MV-4-11 (cell line): ENCODE data around the gene TACO1.

Source experiments
- DNase-seq: peaks from one replicate; lab custom pipeline; 2025; lab: John Stamatoyannopoulos, UW

Gene TACO1

DNA sequence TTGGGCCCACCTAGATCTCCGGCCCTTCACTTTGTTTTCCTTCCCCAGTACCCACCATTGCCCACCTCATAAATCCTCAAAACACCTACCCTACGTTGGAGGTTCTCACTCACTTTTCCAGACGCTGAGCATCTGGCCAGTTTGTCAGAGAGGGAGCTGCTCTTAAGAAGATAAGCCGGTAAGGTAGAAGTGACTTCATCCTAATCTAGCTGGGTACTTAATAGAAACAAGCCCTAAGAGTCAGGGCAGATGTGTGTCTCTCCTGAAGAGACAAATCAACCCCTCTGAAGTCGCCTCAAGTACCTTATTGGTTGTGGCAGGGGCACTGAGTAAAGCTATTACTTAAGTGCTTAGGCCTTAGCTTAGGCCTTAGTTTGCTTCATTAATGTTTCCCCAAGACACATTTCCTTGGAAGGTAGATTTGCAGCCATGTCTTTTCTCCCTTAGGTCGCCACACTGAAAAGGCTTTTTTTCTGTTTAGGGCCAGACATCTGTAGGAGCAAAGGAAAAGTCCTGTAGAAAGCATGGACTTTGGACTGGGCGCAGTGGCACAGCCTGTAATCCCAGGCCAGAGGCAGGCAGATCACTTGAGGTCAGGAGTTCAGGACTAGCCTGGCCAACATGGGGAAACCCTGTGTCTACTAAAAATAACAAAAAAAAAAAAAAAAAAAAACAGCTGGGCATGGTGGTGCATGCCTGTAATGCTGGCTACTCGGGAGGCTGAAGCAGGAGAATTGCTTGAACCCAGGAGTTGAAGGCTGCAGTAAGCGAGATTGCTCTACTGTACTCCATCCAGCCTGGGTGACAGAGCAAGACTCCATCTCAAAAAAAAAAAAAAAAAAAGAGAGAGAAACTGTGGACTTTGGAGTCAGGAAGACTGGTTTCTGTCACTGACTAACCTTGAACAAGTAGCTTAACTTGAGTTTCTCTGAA is 1.0 kb downstream of the TACO1 start:
- DNase-seq = no peak

DNA sequence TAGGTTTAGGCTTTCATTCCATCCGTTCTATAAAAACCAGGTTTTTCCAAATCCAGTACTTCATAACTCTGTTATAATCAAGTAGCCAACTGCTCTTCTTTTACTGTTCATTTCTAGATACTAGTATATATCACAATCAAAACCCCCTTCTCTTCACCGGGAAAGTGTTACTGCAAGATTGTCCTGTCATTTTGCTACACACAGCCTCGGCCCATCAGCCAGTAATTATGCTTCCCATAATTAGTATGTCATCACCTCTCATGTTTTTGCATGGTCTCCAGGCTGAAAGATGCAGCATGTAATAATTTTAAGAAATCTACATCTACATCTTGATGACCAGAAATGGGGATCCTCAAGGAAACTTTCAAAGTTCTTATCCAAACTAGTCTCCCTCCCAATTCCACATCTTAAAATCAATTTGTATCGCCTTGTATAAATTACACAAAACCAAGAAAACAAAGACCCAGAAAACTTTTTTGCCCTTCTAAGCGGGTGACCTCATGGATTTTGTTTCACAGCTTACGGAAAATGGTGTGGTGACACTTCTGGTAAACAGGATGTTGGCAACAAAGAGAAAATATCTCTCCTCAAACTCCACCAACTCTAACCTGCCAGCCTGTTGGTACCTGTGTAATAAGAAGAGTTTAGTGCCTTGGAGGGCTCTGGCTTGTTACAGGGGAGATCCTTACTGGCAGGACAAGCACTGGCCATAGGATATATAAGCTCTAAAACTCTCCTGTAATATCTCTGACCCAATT is 9.3 kb downstream of the TACO1 start:
- no peak for DNase-seq

DNA sequence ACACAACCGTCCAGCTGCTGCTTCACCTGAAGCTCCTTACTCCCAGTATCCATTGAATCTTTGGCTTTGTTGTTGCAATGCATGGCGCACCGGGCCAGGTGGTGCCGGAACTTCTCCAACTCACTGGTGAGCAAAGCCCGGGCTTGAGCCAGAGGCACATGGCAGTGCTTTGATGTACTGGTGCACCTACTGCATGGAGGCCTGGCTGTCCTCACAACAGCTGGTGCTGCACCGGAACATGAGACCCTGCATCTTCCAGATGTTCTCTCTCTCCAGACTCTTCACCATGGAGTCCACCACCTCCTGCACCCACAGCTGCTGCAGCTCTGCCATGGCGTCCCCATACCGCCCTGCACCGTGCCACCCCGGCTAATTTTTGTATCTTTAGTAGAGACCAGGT is 10.2 kb downstream of the TACO1 start:
- DNase-seq = no peak

DNA sequence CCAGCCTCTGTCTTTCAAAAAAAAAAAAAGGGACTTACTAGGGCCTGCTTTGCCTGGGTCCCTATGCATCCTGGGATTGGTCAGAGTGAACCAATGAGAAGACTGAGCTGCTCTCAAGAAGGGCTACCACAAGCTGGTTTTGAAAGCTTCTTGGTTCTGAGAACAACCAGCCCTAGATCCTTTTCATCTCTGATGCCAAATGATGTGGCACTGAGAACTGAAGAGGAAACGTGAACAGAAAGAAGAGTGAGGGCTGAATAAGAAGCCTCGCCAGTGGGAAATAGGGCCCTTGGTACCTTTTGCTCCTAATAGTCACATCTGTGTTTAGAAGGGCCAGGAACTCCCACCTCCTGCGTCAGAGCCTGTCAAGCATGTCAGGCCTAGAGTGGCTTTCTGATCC is 10.7 kb downstream of the TACO1 start:
- peak; percentile 16 for DNase-seq

DNA sequence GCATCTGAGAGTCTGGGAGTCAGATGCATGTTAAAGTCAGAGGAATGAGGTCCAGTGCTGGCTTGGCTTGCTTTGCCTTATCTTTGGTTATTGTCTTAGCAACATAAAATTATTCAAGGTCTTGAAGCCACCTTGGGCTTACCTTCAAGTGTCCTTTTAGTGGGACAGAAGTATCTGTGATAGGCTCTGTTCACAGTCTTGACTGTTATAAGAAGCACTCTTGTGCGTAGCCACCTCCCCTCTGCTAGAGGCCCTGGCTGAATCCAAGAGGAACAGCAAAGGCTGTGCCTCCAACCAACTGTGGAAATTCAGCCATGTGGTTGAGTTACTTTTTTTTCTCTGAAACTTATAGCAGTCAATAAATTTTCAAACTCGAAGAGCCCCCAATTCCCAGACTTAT is 13.0 kb downstream of the TACO1 start:
- no peak for DNase-seq

DNA sequence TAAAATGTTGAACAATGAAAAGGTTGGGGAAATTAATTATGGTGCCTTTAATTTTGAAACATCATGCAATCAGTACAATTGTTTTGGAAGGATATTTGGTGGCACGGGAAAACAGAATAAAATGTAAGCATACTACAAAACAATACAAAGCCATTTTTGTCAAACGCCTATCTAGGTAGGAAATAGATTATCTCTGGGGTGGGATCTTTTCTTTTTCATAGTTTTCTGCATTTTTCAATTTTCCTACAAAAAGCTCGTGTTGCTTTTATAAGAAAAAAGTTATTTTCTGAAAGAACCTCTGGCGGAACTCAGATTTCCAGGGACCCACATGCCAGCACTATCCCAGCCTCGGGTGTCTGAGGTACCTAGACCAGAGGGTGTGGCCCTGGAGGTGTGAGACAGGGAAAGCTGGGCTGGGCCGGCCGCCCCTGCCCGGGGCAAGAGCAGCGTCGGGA is 20.6 kb downstream of the TACO1 start:
- no peak for DNase-seq

DNA sequence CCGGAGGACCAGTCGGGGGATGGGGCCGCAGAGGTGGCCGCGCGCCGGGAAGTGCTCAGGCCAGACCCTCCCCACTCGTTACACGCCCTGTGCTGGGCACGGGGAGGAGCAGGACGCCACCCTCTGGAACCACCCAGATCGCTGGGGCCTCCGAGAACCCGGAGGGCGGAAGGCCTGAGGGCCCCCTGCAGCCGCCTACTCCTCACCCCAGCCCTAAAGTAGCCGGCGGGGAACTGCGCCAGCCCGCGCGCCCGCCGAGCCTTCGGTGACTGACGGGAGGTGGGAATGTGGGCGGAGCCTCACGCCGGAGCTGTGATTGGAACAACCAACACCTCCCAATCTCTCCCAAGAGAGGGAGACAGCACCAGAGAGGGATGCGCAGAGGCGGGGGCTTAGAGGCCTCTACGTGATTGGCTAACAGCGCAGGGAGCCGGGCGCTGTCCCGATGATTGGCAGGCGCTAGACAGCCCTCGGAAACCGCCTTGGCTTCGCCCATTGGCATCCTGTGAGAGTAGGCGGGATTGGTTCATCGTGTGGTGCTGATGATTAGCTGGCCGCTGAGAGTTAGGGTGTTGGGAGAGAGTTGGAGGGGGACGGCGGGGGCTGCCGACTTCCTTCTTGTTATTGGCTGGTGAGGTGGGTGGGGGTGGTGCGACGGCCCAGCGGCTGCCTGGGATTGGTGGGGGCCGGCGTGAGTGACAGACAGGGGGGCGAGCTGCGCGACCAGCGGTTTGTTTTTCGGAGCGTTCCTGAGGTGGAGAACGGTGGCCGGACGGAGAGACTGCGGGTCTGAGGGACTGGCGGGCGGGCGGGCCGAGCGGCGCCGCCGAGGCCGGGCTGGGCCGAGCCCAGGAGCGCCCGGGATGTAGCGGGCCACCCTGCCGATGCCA is 21.2 kb downstream of the TACO1 start, which contains the start of gene MAP3K3:
Gene MAP3K3 (plus strand): TSS at position 734 of the 890 bp plus-strand sequence. CDS start 343 bp downstream, outside the sequence.
- peak; percentile 100 for DNase-seq

DNA sequence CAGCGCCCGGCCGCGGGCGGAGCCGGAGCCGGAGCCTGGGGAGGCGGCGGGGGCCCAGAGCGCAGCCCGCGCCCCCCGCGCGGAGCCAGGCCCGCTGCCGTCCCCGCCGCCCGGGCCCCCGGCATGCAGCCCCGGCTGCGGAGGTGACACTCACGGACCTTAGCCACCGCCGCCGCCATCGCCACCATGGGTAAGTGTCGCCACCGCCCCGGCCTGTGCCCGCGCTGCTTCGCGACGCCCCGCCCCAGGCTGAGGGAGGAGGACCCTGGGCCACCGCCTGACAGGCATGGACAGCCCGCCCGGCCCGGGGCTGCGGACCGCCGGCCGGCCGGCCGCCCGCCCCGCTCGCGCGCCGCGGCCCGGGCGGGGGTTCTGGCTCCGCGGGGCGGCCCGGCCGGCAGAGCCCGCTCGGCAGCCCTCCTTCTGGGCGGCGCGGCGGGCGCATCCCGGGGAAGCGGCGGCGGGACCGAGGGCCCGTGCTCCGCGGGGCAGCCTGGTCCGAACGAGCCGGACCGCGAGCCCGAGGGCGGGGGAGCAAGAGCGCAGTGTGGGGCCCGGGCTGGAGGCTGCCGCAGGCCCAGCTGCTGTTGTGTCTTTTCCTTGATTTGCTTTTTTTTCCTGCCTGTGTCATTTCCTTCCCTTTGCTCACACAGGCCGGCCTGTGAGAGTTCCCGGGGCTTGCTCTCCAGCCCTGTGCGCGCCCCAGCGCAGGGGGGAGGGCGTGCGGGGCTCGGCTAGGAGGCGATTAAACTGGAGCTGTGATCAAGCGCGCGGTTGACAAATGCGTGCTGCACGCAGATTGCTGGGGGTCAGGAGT is 22.1 kb downstream of the TACO1 start:
- DNase-seq = peak; percentile 45

DNA sequence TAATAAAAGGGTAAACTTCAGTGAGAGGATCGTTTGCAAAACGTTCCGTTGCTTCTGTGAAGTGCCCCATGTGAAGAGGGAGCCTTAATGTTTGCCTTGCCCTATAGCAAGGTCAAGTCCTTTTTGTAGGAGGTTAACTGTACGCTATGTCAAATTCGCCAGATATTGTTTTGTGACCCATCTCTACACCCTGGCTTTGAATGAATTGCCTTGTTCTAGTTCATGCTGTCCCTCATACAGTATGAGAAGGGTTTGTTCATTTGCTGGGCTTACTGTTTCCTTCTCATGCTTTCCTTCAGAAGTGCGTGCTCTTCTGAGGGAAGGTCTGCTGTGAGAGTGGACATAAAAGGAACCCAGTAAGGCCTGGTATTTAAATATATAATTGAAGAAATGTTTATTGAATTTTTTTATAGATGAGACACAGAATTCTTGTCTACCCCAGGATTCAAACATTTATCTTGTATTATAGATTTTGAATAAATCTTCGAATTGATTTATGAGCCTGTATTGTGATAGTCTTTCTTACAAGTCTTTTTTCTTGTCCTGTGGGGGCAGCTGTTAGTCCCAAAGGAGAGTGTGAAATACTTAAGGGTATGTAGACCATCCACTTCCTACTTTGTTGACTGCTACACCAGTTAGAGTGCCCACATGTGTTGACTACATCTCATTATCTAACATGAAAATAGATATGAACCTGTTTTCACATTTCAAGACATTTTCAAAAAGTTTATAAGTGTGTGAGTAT is 23.3 kb downstream of the TACO1 start:
- peak; percentile 51 for DNase-seq

DNA sequence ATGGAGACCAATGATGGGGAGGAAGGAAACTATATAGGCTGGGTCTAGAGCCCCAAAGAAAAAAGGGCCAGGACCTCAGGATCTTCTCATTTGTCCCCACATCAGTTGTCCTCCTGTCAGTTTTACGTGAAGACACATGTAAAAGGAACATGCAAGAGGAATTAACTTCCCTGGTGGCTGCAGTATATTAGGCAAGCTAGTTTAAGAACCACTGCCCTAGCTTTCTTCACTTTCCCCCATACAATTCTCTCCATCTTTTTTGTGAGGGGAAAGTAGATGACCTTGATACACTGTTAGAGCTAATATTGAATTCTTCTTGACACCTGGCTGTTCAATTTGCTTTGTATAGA is 23.8 kb downstream of the TACO1 start:
- DNase-seq = peak; percentile 41

DNA sequence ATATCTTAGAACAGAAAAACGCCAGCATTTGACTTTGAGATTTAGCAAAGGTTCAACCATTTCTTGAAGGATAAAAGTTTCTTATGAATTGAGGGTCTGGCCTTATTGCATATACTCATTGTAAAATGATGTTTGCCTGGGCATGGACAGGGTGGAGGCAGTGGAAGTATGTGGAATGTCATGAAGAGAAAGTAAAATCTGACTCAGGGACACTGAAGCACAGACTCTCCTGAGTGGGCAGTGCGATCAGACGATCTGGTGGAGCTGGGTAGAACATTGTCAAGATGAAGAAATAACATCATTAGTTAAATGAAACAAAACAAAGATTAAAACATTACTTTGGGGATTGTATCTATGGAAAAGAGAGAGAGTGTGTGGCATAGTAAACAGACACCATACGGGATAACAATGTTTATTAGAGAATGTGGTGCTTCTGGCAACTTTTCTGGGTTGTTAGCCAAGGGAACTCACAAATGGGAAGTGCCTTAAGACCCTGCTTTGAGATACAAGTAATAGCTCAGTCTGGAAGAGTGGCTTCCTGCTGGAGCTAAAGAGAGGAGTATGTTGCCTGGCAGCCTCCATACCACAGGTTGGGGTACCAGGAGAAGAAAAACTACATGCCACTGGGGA is 26.0 kb downstream of the TACO1 start:
- peak; percentile 29 for DNase-seq

DNA sequence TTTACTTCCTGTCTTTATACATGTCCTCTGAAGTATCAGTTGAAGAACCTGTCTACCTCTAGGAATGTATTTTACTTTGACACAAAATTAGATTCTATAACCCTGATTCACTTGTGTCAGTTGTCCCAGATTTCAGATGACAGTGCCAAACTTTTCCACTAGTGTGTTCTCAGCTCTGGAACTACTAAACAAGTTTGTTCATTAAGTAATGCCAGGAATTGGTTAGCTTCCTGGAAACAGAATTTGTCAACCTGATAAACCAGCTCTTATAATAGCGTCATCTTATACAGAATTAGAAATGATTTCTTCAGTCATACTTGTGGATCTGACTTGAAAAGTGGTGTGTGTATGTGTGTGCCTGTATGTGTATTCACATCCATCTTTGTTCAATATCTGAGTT is 28.9 kb downstream of the TACO1 start:
- no peak for DNase-seq

DNA sequence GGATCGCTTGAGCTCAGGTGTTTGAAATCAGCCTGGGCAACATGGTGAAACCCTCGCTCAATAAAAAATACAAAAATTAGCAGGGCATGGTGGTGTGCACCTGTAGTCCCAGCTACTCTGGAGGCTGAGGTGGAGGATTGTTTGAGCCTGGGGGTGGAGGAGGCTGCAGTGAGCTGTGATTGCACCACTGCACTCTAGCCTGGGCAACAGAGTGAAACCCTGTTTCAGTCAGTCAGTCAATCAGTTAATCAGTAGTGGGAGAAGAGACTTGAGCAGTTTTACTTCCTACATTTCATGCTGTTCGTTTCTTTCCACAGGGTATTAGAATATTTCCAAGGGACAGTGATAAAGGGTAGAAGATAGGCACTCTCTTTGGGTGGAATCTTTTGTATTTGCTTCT is 30.4 kb downstream of the TACO1 start:
- peak; percentile 19 for DNase-seq

DNA sequence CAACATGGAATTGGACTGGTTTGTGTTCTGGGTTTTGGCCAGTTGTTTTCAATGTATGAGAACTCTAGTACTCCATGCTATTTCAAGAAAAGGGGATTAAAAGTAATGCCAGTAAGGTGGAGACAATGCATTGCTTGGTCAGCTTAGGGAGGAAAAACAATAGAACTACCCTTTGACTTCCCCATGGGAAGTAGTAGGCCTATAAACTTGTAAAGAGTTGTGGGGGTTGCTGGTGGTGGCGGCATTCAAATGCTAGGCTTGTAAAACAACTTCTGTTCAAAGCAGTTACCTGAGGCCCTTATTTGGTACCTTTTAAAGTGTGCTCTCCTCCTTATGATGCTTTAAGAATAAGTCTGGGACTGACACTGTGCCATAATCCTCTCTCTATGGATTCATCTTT is 30.9 kb downstream of the TACO1 start:
- DNase-seq = no peak

DNA sequence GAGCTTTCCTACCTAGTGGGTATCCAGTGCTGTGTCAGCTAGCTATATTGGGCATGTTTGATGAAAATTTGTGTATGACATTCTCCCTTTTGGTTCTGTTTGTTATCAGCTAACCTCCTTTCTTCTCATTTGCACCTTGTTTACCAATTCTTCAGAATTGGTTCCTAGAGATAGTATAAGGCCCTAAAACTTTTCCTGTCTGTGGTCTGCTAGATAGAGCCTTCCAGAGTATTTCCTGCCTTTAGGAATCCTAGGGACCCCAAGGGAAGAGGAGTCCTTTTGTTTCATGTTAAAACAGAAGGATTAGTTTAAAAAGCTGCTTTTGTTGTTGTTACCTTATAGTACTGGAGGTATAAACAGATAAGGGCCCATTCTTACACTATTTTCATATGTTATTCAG is 33.0 kb downstream of the TACO1 start:
- DNase-seq = no peak

DNA sequence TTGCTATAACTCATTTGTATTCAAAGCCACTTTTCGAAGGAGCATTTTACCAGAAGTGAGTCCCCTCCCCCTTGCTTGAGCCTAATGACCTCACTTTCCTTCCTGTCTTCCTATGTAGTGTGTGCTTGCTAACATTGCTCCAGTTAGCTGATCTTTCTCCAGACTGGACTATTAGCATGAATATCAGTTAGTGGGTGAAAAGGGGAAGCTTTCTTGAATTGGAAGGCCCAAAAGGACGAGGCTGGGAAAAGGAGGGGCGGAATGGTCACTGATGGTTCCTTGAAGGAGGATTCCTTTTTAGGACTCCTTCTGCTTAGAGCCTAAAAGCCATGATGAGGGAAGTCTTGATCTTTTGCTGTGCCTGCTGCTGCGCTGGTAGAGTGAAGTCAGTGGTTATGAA is 33.5 kb downstream of the TACO1 start:
- DNase-seq = peak; percentile 37

DNA sequence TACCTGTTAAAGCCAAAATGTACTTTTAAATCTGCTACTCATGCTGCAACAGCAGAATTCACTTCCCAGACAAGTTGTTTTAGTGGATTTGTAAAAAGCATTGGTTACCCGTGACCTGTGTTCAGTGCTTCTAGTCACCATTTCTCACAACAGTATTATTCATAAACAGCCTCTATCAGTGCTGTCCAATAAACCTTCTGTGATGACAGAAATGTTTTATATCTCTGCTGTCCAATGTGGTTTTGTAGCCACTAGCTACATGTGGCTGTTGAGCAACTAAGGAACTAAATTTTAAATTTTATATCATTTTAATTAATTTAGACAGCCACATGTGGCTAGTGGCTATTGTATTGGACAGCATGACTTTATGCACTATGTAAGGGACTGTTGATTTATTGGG is 34.1 kb downstream of the TACO1 start:
- no peak for DNase-seq

DNA sequence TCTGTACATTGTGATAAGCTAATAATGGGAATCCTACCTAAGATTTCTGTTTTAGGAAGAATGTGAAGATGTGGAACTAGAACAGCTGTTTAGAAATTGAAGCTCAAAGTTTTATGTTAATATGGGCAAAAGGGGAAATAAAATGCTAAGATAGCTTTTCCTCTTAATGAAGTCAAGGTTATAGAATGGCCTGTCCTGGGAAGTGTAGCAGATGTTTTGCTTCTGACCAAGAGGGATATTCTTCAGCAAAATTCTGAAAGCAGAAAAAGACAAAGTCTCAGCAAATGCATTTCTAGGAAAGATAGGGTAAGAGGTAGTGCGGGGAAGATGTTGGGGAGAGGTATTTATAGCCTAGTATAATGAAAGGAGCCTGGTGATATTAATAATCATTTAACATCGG is 34.6 kb downstream of the TACO1 start:
- no peak for DNase-seq

DNA sequence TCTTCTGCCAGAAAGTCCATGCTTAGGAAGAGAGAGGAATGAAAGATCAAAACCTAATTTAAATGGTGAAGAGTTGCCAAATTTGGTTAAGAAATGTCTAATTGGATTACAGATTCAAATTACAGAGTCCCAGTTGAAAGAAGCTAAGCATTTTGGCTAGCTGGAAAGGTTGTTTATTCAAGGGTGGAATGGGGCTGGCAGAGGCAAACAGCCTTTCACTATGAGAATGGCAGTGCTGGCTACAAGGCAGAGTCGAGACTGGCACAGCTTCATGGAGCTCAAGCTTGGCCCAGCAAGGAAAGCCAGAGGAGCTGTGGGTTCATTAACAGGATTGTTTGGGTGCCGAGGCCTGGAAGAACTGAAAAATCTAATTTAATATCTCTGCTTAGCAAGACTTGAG is 35.1 kb downstream of the TACO1 start:
- no peak for DNase-seq

DNA sequence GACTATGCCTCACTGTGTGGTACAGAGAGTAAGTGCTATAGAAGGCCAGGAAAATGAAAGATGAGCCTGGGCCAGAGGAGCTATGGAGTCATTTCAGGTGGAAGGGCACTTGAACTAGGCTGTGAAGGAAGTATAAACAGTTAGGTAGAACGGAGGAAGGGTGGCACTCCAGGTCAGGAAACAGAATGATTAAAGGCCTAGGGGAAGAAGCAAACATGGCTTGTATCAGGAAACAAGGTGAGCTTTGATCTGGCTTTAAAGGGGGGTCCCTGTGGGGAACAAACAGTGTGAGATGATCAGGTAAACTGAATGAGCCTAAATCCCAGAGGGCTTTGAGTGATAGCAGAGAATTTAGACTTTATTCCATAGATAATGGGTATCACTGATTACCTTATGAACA is 38.4 kb downstream of the TACO1 start:
- DNase-seq = no peak
